Mammary epithelial cell (primary cell): ENCODE measurements around the gene CD8B2.

Source experiments
- EZH2 ChIP-seq: IDR thresholded peaks from 2 replicates; pipeline ENCODE4 v1.6.1; 2012; ENCODE audit warnings: low read length, inconsistent platforms, borderline replicate concordance
- TF ChIP-seq, protein P1 (sequence below), 2 donors: IDR thresholded peaks in 1 of 2; conservative IDR thresholded peaks in 1 of 2; 2 replicates each; pipeline ENCODE4 v1.5.1; 2011 to 2012; ENCODE audit warnings: inconsistent platforms in 2 of 2, low read length in 2 of 2, mild to moderate bottlenecking in 2 of 2, control low read depth in 1 of 2, low read depth in 1 of 2; ENCODE audit not compliant: insufficient read depth in 1 of 2; ENCODE audit errors: extremely low read depth in 1 of 2

DNA sequence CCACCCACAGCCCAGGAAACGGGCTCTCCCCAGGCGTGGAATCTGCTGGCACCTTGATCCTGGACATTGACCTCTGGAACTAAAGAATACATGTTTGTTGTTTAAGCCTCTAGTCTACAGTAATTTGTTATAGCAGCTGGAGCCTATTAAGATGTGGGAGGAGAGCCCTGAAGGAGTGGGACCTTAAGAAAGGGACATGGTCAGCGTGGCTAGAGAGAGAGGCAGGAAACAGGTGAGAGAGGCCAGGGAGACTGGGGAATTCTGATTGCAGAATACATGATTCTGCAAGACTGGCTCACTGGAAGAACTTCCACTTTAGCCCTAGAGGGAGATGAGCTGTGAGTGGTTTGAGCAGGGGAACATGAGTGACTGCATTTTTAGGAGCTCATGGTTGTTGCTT lies 83.2 kb downstream of the CD8B2 start:
- TF ChIP-seq EZH2 = no peak
- TF ChIP-seq, protein P1, sequence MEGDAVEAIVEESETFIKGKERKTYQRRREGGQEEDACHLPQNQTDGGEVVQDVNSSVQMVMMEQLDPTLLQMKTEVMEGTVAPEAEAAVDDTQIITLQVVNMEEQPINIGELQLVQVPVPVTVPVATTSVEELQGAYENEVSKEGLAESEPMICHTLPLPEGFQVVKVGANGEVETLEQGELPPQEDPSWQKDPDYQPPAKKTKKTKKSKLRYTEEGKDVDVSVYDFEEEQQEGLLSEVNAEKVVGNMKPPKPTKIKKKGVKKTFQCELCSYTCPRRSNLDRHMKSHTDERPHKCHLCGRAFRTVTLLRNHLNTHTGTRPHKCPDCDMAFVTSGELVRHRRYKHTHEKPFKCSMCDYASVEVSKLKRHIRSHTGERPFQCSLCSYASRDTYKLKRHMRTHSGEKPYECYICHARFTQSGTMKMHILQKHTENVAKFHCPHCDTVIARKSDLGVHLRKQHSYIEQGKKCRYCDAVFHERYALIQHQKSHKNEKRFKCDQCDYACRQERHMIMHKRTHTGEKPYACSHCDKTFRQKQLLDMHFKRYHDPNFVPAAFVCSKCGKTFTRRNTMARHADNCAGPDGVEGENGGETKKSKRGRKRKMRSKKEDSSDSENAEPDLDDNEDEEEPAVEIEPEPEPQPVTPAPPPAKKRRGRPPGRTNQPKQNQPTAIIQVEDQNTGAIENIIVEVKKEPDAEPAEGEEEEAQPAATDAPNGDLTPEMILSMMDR (conservative IDR thresholded peaks at IDR 0.05 in 1 of 2, IDR thresholded peaks at IDR 0.05 in 1 of 2; ENCODE audit: extremely low read depth in 1 of 2, insufficient read depth in 1 of 2, low read depth in 1 of 2, low read length in 2 of 2) = no peak
